Erythroblast (primary cell): ENCODE measurements around the gene PILRA.
"Not testable (repeated sequence)": the region's sequence is repeated elsewhere in the genome, so short reads cannot be mapped to it uniquely, and the experiment has no call there.

Source experiments
- DNase-seq, 2 experiments: peaks; one replicate each; lab custom pipeline; 2025; lab: John Stamatoyannopoulos, UW
- GATA1 ChIP-seq: IDR thresholded peaks from 2 replicates; pipeline ENCODE4 v1.6.1; 2011; ENCODE audit warnings: low read depth, mild to moderate bottlenecking, control low read depth, low read length, moderate library complexity
- POLR2A ChIP-seq: IDR thresholded peaks from 2 replicates; pipeline ENCODE4 v1.6.1; 2011; ENCODE audit warnings: mild to moderate bottlenecking, low read length

PILRA gene

GRCh38 chr7:100367251-100367620 is 6.1 kb upstream of the PILRA start:
- TF ChIP-seq GATA1 = no peak
- no peak for TF ChIP-seq POLR2A
- DNase-seq = no peak

- no peak for DNase-seq
- TF ChIP-seq POLR2A (no peak), GATA1 (no peak)
Observed at GRCh38 chr7:100367676-100368613, 5.3 kb upstream of the PILRA start.

- no peak for TF ChIP-seq GATA1
- TF ChIP-seq POLR2A = peak; percentile 44
- peak; percentile 14 to 19 for DNase-seq
Observed at GRCh38 chr7:100369105-100369504, 4.2 kb upstream of the PILRA start.

GRCh38 chr7:100370303-100370702 is 3.0 kb upstream of the PILRA start:
- no peak for DNase-seq
- TF ChIP-seq POLR2A (no peak), GATA1 (no peak)

- DNase-seq = no peak
- TF ChIP-seq POLR2A = no peak
- TF ChIP-seq GATA1 = no peak
Observed at GRCh38 chr7:100370746-100371145, 2.5 kb upstream of the PILRA start.

GRCh38 chr7:100371561-100372171 is 1.6 kb upstream of the PILRA start:
- DNase-seq = no peak
- TF ChIP-seq GATA1 = no peak
- TF ChIP-seq POLR2A = no peak

GRCh38 chr7:100372256-100372655 is 1.0 kb upstream of the PILRA start:
- TF ChIP-seq POLR2A (no peak), GATA1 (no peak)

GRCh38 chr7:100372694-100373093 is 593 bp upstream of the PILRA start:
- TF ChIP-seq GATA1 (no peak), POLR2A (no peak)
- DNase-seq = no peak

More at GRCh38 chr7:100372256-100372655, 1.0 kb upstream of the PILRA start:
- DNase-seq = no peak

- not testable (repeated sequence) for DNase-seq
Observed at GRCh38 chr7:100373870-100374598, 747 bp downstream of the PILRA start.

GRCh38 chr7:100374601-100375000 is 1.3 kb downstream of the PILRA start:
- no peak for DNase-seq
- TF ChIP-seq GATA1 (no peak), POLR2A (no peak)

GRCh38 chr7:100376066-100376465 is 2.8 kb downstream of the PILRA start:
- DNase-seq = no peak
- no peak for TF ChIP-seq GATA1
- no peak for TF ChIP-seq POLR2A

- DNase-seq = no peak
- TF ChIP-seq GATA1 (no peak), POLR2A (no peak)
Observed at GRCh38 chr7:100378114-100378755, 4.9 kb downstream of the PILRA start.

- no peak for DNase-seq
- TF ChIP-seq POLR2A (no peak), GATA1 (no peak)
Observed at GRCh38 chr7:100380196-100380595, 6.9 kb downstream of the PILRA start.

- DNase-seq = not testable (repeated sequence)
Observed at GRCh38 chr7:100381531-100382233, 8.4 kb downstream of the PILRA start.

- DNase-seq = not testable (repeated sequence)
Observed at GRCh38 chr7:100382234-100382853, 9.1 kb downstream of the PILRA start.
